GM19324 (cell line): ENCODE measurements around the gene SLC17A9.

ENCODE experiments used
- ATAC-seq: cut with Tn5 transposase; IDR thresholded peaks from one replicate; pipeline ENCODE4 v1.9.1; 2021; ENCODE audit warnings: mild to moderate bottlenecking, moderate library complexity; ENCODE audit not compliant: unreplicated experiment, low FRiP score

SLC17A9 gene

GRCh38 chr20:62937268-62938104 is 15.0 kb upstream of the SLC17A9 start:
- ATAC-seq: peak; percentile 93

GRCh38 chr20:62938105-62938888 is 14.2 kb upstream of the SLC17A9 start, which contains the start of gene GID8:
Gene GID8, plus strand, starts transcription at chr20:62938147. Its CDS starts 3,356 bp downstream, at chr20:62941503.
- ATAC-seq: peak; percentile 45

GRCh38 chr20:62940875-62941274 is 11.6 kb upstream of the SLC17A9 start:
- ATAC-seq: no peak

- ATAC-seq: no peak
These were observed 10.7 kb upstream of the SLC17A9 start for GRCh38 chr20:62941792-62942191.

GRCh38 chr20:62942456-62942855 is 10.1 kb upstream of the SLC17A9 start:
- no peak for ATAC-seq

GRCh38 chr20:62943396-62943795 is 9.1 kb upstream of the SLC17A9 start:
- ATAC-seq: no peak

GRCh38 chr20:62944184-62944583 is 8.3 kb upstream of the SLC17A9 start:
- no peak for ATAC-seq

GRCh38 chr20:62944746-62945145 is 7.8 kb upstream of the SLC17A9 start:
- ATAC-seq: no peak

- no peak for ATAC-seq
These were observed 6.7 kb upstream of the SLC17A9 start for GRCh38 chr20:62945771-62946339.

GRCh38 chr20:62946918-62947317 is 5.6 kb upstream of the SLC17A9 start:
- no peak for ATAC-seq

GRCh38 chr20:62947532-62948300 is 4.8 kb upstream of the SLC17A9 start:
- no peak for ATAC-seq

- ATAC-seq: no peak
These were observed 3.2 kb upstream of the SLC17A9 start for GRCh38 chr20:62949153-62949821.

- no peak for ATAC-seq
These were observed 2.5 kb upstream of the SLC17A9 start for GRCh38 chr20:62949962-62950361.

GRCh38 chr20:62950741-62951140 is 1.8 kb upstream of the SLC17A9 start:
- no peak for ATAC-seq

- ATAC-seq: no peak
These were observed 1.2 kb upstream of the SLC17A9 start for GRCh38 chr20:62951143-62951895.

- no peak for ATAC-seq
These were observed 575 bp upstream of the SLC17A9 start for GRCh38 chr20:62951896-62952372.

- ATAC-seq: peak; percentile 6
These were observed 694 bp downstream of the SLC17A9 start for GRCh38 chr20:62952968-62953838.
